NCI-H1930 (cell line): ENCODE data around the gene ZFP36L1.

ENCODE experiments used
- DNase-seq, 2 experiments: peaks; one replicate each; lab custom pipeline; 2025; lab: John Stamatoyannopoulos, UW

Gene ZFP36L1

GRCh38 chr14:68738559-68738958 lies 54.3 kb downstream of the ZFP36L1 start:
- DNase-seq, result no peak
